Stimulated activated CD4-positive, alpha-beta T cell treated with anti-CD3 and anti-CD28 coated beads, TNF-alpha, amount 100 ng/mL, for 48 hours (primary cell): ENCODE results near the gene SYT17.

Source experiments
- DNase-seq, 3 donors: peaks; one replicate each; pipeline ENCODE4 v3.0.0-alpha.2; 2020; ENCODE audit warnings: low read depth in 3 of 3

Gene SYT17

DNA sequence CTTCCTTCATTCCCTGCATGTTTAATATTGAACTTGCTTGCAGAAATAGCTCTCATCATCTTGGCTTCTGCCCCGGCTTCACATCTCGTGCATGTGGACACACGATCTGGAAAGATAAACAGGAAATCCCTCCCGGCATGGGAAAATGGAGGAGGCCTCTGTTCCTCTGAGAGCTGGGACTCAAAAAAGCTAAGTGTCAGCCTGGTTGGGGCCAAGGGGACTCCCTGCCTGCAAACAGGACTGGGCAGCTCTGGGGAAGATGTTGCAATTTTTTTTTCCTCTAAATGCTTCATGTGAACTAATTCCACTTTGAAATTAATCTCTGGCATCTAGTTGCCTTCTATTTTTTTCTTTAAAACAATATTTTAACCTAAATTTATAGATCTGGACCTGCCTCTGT lies 29.4 kb upstream of the SYT17 start:
- no peak for DNase-seq

DNA sequence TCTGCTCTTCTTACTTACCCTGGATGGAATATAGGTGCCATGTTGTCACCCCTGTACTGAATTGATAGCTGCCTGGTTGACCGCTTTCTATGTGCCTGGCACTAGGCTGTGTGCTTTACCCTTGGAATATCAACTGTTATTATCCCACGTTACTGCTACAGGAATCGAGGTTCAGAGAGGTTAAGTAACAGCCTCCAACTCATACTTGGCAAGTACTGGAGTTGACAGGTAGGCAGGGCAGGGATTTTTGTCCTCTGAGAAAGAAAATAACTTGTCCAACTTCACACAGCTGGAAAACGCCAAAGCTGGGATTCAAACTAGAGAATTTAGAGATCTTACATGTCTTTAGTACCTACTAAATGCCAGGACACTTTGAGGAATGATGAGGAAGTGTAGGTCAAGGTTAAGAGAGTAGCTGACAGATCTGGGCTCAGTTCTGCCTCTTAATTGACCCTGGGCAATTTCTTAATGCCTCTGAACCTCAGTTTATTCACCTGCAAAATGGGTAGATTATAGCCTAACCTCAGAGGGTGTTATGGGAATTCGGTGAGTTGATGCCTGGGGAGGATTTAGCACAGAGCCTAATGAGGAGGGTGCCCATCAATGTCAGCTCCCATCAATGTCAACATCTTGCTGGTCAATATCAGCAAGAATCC lies 28.5 kb upstream of the SYT17 start:
- no peak for DNase-seq

DNA sequence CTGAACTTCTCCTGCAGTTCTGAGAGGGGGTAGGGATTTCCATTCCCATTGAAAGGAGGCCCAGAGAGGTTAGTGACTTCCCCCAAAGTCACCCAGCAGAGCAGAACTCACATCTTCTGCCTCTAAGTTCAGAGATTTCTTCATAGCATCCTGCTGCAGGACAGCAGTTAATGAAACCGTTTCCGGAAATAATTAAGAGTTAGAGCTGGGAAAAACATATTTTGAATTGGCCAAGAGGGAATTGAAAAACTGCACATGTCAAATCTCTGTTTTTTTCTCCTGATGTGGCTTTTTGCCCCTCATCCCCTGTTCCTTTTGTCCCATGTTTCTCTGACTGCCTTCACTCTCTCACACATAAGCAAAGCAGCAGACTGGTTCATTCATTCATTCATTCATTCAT lies 27.6 kb upstream of the SYT17 start:
- no peak for DNase-seq

DNA sequence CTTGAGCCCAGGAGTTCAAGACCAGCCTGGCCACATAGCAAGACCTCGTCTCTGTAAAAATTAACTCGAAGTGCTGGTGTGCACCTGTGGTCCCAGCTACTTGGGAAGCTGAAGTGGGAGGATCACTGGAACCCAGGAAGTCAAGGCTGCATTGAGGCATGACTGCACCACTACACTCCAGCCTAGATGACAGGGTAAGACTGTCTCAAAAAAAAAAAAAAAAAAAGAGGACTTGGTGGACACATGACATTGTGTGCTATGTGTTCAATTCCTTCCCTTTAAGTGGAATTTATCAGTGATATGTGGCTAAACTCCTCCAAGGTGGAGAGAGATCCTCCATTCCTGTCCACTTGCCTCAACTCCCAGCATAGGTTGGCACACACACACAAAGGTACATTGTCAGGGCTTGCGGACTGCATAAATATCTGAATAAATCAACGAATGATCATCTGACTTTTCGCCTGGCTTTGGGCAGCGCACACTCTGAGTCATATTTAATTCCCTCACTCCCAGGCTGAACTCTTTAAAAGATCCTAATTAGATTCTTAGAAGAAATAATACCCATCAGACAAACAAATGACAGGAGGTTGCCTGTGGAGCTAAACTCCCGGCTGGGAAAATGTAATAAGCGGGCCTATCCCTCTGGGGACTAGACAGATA lies 25.0 kb upstream of the SYT17 start:
- no peak for DNase-seq

DNA sequence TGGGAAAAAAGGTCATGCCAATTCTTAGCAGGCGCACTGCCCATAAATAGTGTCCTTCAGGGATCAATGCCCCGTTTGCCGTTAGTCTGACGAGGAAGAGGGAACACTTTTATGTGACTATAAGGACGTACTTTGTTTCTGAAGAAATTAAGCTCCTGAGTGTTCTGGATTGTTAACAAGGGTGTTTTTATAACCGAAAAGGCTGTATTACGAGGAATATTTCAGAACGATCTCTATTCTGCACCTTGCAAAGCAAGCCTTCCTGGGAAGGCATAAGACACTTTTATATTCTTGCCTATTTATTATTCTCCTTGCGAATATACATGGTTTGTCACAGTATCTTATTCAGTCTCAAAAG lies 24.5 kb upstream of the SYT17 start:
- no peak for DNase-seq

DNA sequence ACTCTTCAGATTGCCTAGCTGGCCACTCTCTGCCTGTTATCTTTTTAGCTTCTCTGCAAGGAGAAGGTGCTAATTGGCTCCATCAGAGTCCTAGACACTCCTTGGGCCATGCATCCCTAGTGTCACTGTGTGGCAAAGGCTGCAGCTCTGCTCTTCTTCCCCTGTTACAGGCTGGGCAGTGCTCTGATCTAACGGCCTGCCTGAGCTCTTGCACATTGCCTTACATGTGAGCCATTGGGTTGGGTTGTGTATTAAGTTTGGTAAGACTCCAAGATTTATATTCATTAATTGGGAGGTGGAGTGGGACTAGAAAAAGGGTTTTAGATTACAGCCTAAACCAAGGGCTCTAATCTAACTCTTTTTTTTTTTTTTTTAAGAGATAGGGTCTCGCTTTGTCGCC lies 23.0 kb upstream of the SYT17 start:
- DNase-seq: no peak

DNA sequence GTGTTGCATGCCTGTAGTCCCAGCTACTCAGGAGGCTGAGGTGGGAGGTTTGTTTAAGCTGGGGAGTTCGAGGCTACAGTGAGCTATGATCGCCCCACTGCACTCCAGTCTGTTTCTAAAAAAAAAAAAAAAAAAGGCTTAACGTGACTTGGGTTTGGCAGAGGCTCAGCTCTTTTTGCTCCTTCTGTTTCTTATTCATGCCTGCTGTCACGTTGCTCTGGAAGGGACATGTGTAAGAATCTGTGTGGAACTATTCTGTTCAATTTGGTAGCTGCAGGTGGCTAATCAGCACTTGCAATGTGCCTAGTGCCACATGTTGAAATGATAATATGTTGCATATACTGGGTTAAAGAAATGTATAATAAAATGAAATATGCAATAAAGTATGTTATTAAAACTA lies 20.9 kb upstream of the SYT17 start:
- DNase-seq: no peak

DNA sequence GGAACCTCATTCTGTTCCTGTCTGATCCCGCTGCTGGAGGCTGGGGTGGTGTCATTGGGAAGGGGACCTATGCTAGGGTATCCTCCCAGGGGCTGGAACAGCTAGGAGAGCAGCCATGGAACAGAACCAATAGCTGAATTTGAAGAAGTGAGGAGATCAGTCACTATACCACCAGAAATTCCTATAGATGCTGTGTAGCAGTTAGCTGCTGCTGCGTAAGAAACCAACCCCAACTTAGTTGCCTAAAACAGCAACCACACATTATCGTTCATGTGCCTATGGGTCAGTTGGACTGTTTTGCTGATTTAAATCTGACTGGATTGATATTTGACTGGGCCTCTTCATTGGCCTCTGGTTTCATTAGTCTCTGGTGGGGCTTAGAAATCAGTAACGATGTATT lies 20.4 kb upstream of the SYT17 start:
- DNase-seq: no peak

DNA sequence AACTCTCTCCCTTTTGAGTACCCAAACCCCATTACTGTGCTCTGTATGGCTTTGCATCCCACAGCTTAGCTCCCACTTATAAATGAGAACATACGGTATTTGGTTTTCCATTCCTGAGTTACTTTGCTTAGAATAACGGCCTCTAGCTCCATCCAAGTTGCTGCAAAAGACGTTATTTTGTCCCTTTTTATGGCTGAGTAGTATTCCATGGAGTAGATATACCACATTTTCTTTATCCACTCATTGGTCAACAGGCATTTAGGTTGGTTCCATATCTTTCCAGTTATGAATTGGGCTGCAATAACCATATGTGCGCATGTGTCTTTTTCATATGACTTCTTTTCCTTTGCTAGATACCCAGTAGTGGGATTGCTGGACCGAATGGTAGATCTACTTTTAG lies 19.9 kb upstream of the SYT17 start:
- no peak for DNase-seq

DNA sequence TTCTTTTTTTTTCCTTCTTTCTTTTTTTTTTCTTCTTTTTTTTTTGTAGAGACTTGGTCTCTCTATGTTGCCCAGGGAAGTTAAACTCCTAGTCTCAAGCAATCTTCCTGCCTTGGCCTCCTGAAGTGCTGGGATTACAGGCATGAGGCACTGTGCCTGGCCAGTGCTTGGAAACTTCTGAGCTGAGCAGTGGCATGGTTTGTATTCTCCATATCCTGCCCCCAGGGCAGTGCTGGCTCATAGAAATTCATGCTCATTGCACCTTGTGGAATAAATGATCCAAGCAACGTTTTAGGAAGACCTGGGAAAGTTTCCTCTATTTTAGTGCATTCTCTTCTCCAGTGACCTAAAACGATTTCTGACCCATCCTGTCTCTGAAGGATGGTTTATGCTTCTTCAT lies 16.7 kb upstream of the SYT17 start:
- DNase-seq: no peak

DNA sequence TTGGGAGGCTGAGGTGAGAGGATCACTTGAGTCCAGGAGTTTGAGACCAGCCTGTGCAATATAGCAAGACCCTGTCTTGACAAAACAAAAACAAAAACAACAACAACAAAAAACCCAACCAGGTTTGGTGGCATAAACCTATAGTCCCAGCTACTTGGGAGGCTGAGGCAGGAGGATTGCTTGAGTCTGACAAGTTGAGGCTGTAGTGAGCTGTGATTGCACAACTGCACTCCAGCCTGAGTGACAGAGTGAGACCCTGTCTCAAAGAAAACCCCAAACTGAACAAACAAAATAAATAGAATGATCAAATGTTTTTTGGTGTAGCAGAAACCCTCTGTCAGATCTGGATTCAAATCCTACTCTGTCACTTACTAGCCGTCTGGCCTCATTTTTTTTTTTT lies 16.0 kb upstream of the SYT17 start:
- no peak for DNase-seq

DNA sequence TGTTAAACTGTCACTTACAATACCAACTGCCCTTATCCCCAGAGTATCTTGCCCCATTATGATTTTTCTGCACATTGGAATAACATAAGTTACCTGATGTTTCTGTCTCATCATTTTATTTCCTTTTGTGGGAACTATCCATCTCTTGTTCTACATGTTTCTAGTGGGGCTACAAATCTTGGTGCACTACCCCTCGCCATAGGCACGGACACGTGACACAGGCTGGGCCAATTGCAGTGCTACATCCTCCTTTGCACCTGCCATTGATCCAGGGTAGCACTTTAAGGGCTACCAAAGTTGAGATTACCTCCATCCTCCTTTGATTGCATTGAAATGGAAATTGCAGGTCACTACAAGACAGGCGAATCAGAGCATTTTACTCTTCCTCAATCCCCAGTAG lies 14.2 kb upstream of the SYT17 start:
- no peak for DNase-seq

DNA sequence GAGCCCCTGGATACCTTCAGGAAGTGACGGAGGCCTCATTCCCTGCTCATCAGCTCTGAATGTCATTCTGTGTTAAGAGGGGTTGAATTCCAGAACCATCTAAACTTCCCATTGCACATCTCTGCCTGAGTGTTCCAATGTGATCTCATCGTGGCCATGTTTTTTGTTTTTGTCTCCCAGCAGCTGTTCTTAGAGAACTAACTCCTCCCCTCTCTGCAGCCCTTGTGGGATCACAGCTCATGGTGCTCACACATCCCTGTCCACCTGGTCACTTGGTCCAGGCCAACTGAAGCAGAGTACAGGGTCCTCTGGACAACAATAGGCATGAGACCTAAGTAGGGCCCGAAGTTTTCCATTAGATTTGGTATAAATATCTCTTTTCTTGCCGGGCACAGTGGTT lies 6.0 kb upstream of the SYT17 start:
- DNase-seq: no peak

DNA sequence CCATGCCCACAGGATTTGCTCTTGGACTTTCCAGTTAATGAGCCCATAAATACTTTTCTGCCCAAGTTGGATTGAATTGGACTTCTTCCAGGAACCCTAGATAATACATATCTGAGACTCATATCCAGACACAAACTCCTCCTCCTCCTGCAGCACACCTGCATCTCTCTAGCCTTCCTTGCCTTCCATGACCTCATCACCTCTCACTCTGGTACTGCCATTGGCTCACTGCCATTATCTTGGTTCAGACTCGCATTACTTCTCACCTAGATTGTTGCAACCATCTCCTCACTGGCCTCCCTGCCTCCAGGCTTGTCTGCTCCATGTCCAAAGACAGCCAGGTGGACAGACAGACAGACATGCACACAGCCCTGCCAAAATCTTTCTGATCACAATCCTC lies 4.8 kb upstream of the SYT17 start:
- no peak for DNase-seq

DNA sequence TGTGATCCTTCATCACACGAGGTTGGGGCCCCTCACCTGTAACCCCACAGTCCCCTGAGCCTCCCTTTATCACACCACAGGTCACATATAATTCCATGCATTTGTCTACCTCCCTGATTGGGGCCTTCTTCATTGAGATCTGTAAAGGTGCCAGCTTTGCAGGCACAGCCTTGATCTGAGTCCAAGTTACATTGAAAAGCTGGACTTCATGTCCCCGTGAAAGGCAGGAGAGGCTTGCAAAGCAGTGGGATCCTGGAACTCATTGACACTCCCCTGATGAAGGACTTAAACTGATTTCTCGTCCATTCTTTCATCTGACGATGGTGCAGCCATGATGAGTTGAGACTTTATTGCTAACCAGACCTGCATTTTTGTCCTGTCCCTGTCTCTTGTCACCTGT lies 3.8 kb upstream of the SYT17 start:
- DNase-seq: no peak

DNA sequence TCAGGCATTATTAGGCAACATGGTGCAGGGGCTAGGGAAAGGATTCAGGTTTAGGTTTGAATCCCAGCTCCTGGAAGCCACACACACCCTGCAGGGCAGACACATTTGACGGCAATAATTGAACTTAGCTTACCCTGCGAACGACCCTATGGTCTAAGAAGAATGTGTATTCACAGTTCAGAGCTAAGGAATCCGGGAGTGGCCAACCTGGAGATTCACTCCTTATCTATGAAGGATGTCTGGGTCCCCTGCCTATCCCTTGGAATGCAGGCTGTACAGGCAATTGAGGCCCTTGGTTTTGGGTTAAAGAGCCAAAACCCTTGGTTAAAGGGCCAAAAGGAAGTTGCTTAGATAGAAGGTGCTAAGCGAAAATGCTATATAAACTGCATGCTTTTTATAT lies 2.9 kb upstream of the SYT17 start:
- DNase-seq: no peak

DNA sequence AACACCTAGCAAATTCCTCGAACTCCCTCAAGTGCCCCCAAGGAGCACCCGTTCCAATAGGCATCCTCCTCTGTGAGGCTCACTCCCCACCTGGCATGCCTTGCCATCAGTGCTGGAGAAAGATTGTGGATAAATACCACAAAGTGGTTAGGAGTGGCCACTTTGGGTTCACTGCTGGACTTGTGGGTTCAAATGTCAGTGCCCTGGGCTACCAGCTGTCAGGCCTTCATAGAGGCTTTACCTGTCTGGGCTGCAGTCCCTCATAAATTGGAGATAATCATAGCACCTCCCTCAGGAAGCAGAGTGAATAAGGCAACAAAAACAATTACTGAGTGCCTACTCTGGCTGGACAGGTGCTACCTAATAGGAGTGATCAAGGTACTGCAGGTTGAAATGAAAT lies 1.5 kb upstream of the SYT17 start:
- DNase-seq: no peak

DNA sequence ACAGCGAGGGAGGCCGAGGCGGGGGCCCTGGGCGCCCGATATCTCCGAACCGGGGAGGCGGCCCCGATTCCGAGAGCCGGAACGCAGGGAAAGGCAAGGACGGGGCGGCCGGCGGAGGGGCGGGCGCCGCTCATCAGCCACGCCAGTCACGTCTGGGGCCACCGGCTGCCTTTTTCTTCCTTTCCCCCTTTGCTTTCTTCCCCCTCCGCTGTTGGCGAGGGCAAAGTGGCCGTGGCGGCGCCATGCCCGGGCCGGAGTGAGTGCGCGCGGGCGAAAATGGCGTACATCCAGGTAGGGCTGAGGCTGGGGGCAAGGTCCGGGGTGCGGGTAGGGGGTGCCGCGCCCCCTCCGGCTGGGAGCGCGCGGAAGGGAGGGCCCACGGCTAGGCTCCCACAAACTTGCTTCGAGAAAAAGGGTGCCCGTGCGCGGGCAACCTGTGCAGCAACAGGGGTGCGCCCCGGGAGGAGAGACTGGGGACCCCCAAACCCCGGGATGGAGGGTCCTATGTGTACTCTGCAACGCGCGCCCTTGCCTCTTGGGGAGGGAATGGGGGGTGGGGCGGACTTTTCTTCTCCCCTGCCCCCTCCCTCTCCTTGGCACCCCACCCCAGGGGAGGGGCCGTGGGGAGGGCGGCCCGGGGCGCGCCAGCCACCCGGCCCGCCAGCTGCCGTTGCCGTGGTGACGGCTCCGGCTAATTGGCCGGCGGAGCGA lies 486 bp downstream of the SYT17 start:
- no peak for DNase-seq

DNA sequence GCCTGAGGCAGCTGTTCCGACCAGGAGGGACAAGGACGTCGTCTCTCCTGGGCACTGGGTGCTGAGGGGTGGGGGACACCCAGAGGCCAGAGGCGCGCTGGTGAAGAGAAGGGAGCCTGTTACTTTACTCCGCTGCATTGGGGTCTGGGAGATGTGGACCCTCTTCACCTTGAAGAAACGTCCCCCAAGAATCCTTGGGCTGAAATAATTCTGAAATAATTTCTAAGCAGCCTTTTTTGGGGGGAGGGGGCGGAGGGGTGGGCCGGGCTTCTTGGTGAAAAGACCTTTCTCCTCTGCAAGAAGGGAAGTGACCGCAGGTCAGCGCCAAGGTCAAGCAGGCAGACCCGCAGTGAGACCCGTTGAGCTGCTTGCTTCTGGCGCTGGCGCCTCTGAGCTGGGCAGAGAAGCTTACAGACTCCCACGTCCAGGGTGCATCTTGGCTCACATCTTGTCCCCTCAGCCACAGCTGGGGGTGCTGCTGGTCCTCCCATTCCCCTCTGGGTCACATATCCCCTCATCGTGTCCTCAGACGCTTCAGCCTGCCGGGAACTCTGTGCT lies 1.1 kb downstream of the SYT17 start:
- DNase-seq: no peak

DNA sequence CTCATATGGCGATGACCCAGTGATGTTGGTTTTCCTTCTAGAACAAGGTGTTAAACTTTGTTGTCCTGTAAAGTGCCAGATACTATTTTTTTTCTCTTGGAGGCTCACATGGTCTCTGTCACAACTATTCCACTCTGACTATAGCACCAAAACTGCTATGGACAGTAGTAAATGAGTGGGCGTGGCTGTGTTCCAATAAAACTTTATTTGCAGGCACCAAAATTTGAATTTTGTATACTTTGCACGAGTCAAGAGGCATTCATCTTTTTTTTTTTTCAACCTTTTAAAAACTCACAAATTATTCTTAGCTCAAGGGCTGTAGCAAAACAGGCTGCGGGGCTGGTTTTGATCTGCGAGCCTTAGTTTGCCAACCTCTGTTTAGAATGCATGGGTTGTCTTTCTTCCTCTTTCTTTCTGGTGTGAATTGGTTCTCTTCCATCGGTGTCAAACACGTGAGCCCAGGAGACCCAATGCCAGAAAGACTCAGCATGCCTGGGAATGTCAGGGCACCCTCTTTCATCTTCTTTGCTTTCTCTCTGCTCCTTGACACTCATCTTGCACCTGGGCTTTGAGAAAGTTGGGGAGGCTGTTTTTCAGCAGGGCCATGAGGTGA lies 2.1 kb downstream of the SYT17 start:
- DNase-seq: no peak

DNA sequence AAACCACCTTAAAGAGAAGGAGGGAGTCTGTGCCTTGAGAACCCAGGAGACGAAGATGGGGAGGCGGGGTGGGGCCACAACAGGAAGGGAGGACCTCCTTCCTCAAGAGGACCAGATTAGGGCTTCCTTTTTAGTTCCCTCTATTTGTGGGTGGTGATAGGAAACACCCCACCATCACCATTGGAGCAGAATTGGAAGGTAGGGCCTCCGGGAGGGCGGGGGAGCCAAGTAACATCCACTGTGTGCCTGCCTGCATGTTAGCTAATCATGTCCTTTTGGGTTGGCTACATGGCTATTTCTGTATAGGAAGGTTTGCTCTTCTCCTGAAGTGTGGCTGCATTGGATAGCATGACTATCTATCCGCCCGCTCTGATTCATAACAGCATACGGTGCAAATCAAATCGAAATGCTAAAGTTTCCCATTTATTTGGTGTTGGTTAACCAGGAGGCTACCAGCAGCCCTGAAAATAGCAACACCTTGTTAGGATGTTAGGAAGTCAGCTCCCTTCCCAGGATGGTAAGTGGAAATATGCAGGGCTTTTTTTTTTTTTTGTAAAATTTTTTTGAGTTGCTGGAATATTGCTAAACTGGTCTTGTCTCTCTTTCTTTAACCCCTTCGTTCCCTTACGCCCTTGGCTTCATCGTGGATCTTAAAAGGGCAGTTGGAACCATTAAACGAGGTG lies 4.2 kb downstream of the SYT17 start:
- no peak for DNase-seq

DNA sequence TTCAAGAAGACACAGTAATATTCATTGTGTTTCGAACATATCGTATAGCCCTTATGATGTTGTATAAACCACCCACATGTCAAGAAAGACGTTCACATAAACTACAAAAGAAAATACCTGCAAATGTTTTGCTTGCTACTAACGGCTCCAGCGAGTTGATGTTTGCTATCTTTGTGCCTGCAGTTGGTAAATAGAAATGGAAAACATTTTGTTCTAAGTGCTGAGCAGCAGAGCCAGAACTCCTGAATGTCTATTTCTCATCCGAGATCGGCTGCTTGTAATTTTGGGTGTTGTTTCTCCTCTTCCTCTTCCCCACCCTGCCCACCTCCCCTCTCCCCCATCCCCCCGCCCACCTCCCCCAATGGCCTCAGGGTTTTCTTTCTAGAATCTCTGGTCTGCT lies 5.0 kb downstream of the SYT17 start:
- DNase-seq: no peak
